Nucleus accumbens (tissue), 56 donors: ENCODE measurements around the gene FGF9.
A peak's percentile ranks its signal among the peaks of the same experiment; 100 is the strongest.

Source experiments
- DNase-seq, 56 donors: peaks; one replicate each; lab custom pipeline; 2025; lab: John Stamatoyannopoulos, UW

The FGF9 gene

DNA sequence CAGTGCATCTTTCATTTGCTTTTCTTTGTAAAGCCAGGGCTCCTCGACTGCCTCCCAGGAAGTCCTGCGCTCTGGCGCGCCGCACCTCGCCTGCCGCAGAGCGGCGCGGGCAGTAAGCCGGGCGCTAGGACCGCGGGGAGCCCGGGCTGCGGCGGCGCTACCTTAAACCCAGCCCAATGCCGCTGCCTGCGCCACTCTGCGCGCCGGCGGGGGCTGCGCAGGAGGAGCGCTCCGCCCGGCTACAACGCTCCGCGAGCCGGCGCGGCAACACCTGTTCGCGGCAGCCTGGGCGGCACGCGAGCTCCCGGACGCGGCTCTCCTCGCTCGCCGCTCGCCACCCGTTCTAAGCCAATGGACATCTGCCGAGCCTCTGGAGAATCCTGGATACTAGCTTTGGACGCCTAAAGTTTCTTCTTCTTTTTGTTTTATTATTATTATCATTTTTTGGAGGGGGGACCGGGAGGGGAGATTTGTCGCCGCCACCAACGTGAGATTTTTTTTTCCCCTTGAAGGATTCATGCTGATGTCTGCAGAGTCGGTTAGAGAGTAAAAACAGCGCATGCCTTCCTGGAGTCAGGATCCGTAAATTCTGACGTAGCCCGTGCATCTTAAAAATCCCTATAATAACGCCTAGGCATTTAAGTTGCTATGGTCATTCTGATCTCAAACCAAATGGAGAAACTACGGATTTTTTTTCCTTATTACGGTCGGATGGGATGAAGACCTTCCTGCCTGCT is at the start of gene FGF9:
FGF9 (plus strand) TSS at position 191 of the 737 bp plus-strand sequence. CDS start 840 bp downstream, outside the sequence.
- peak in 50 of 56 donors; percentile 14 to 82 (median 44) for DNase-seq

DNA sequence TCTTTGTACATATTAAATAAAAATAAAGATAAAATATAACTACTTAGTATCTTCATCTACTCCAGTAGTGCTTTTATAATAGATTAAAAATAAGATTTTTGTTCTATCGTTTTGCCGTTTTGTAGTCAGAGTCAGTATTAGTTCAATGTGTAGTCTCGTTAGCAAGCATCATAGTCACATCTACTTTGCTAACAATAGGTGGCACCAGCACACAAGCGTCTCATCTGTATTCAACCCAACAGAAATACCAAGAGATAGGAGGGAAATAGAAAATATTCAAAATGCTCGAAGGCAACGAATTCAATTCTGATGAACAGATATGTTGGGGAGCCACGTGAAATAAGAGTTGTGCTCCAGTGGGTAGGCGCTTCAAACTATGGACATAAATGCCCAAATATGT is 45.5 kb upstream of the FGF9 start:
- peak in 2 of 56 donors; percentile 4 to 21 for DNase-seq

DNA sequence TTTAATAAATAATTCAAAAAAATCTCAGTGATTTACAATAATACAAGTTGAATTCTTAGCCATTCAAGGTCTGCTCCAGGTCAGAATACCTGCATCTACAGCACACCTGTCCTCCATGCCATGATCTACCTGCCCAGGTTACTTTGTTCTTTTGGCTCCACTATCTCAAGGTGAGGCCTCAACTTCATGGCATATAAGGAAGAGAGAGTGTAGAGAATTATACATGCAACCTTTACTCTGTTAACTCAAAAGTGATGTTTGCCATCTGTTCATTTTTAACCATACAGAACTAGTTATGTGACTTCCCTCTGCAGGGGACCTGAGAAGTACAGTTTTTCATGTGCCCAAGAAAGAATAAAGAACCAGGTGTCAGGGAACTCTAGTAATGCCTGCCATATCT is 38.7 kb upstream of the FGF9 start:
- no peak for DNase-seq

GRCh38 chr13:21636656-21637055 is 34.2 kb upstream of the FGF9 start:
- no peak for DNase-seq

DNA sequence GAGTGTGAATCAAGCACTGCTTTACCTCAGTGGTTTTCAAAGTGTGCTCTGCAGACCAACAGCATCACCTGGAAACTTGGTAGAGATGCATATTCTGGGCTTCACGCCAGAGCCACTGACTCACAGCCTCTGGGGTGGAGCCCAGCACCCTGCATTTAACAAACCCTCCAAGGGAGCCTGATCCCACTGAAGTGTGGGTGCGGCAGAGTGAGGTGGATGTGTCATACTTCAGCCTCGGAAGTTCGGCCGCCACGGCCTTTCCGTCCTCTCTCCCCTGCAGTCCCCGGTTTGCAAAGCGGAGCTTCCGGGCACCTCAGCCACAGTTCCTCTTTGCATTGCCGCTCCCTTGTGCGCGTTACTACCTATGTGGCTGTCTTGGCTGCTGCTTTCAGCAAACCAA is 33.6 kb upstream of the FGF9 start:
- peak in 13 of 56 donors; percentile 5 to 38 (median 10) for DNase-seq

DNA sequence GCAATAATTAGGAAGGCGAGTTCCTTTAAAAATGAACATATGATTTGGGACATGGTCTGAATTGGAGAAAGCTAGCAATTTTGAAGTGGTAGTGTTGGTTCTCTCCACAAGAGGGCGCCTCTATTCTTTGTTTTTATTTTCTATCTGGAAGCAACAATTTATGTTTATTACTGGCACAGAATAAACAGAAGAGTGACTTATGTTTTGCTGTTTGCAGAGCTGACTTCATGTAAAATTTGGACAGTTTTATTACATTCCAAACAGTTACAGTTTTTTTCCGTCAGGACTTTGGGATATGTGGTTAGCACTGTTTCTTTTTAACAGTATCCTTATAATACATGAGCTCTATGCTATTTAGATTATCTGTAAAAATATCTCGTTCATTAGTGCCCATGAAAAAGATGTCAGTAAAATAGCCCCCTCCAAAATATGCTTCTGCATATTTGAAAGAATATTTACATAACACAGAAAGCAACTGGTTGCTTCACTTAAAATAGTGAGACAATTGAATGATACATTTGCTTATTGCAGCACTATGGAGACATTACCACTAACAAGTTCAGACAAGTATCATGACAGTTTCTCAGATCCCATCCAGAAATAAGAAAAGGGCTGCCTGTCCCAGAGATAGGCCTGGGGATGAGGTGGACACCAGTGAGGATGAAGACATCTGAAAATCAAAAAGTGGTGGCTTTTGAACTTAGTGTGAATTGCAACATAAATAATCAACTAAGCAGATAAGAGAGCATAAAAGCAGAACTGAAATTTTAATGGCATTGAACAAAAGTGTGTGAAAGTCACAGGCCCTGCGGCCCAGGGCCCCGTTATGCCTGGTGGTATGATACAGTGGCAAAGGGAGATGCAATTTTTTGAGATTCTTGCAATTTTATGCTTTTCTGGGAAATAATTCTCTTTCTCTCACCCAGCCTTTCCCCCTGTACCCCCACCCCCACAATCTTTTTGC is 32.3 kb upstream of the FGF9 start:
- peak in 3 of 56 donors; percentile 3 to 11 (median 6) for DNase-seq

GRCh38 chr13:21639561-21639960 is 31.3 kb upstream of the FGF9 start:
- no peak for DNase-seq

DNA sequence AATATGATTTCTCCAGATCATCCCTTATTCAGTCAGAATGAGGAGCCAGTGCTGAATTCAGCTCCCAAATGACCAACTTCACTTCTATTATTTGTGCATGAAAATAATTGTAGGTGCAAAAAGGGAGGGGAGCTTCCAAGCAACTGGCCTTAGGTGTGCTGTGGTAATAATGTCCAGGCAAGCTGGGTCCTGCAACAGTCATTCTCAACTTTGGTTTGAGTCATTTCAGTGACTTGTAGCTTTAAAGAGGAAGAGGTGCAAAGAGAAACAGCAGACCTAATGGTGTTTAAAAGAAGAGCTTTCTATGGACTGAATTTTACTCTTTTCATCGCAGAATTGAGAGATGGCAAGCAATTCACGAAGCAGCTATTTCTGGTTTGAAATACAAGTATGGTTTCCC is 29.2 kb upstream of the FGF9 start:
- no peak for DNase-seq

GRCh38 chr13:21657538-21657937 is 13.3 kb upstream of the FGF9 start:
- DNase-seq = no peak

DNA sequence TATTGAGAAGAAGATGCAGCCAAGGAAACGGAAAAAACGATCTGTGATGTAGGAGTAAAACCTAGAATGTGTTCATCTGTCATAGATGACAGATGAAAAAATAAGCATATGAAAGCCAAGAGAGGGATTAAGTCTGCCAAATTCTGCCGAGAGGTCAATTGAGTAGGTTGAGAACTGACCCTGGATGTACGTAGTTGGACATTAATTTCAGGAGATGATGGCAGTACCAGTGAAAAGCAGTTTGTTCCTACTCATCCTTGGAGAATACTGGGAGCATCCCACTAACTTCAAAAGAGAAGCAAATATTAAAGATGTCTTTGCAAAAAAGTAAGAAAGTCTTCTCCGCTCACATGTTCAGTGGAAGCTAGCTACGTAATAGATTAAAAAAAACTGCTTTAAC is 11.8 kb upstream of the FGF9 start:
- no peak for DNase-seq

GRCh38 chr13:21661097-21661909 is 9.6 kb upstream of the FGF9 start:
- DNase-seq = no peak

GRCh38 chr13:21663197-21663596 is 7.7 kb upstream of the FGF9 start:
- DNase-seq = no peak

DNA sequence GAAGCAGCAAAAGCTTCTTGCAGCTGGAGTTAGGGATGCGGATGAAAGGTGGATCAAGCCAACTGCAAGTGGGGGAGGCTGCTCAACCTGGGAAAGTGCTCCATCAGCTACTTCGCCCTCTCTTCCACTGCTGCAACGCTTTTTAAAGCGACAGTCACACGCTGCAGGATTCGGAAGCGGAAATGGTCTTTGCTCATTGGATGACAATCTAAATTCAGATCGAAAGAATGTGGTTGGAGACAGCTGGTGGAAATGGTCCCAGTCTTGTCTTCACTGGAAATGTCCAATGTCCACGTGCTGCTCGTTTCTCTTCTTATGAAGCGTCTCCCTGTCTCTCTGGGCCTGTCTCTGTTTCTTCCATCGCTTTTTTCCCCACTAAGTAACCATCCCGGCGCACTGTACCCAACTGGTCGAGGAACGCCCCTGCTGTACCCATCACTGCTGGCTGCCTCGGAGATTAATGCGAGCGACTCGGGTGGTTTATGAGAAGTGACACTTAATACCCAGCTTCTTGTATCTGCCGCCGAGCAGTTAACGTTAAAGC is 2.1 kb upstream of the FGF9 start:
- DNase-seq = no peak

DNA sequence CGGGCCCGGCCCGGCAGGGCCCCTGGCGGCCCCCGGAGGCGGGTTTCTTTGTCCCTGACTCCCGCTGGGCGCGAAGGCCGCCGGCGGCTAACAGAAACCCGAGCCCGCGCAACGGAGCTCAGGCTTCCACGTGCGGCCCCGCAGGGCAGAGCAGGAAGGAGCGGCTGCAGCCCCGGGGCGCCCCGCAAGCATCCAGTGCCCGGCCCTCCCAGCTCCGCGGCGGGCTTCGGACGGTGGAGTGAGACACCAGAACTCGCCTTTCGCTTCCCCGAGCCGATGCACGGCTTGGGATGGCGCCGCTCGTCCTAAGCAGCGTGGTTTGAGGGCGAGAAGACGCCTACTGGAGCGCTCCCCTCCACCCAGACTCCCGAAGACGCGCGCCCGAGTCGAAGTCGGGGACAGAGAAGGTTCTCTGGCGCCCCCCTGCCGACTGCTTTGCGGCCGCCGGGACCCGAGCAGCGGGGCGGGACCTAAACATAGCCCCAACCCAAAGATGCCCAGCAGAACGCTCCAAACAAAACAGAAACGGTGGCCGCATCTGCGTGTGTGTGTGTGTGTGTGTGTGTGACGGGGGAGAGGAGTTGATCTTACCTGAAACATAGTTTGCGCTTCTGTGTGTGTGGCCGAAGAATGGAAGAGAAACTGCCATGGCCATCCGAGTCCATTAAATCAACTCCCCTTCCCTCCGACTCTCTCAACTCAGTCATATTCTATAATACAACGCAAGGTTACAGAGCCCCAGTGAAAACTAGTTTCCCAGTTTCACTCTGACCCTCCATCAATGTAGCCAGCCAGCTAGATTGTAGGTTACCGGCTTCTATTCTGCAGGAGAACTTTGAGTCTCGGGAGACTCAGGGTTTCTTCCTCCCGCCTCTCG is 629 bp upstream of the FGF9 start:
- peak in 27 of 56 donors; percentile 6 to 65 (median 37) for DNase-seq

DNA sequence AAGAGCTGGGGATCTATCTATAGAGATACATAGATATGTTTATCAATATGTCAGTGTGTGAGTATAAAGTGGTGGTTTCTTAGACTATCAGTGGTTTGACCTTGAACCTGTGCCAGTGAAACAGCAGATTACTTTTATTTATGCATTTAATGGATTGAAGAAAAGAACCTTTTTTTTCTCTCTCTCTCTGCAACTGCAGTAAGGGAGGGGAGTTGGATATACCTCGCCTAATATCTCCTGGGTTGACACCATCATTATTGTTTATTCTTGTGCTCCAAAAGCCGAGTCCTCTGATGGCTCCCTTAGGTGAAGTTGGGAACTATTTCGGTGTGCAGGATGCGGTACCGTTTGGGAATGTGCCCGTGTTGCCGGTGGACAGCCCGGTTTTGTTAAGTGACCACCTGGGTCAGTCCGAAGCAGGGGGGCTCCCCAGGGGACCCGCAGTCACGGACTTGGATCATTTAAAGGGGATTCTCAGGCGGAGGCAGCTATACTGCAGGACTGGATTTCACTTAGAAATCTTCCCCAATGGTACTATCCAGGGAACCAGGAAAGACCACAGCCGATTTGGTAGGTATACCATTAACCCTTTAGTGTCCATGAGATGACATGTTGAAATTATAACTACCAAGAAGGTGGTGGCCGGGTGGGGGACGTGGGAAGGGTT is 880 bp downstream of the FGF9 start:
- peak in 1 of 56 donors; percentile 8 for DNase-seq

- no peak for DNase-seq
These were observed 1.4 kb downstream of the FGF9 start for GRCh38 chr13:21672287-21672680.

- peak in 1 of 56 donors; percentile 6 for DNase-seq
These were observed 2.1 kb downstream of the FGF9 start for GRCh38 chr13:21672796-21673538.

GRCh38 chr13:21673539-21673788 is 2.6 kb downstream of the FGF9 start:
- DNase-seq = peak in 3 of 56 donors; percentile 39 to 53 (median 51)
